Islet of Langerhans (tissue), 1 donor: ENCODE data around the gene SLC6A6.
"Not testable (repeated sequence)": the region's sequence is repeated elsewhere in the genome, so short reads cannot be mapped to it uniquely, and the experiment has no call there.

Experiments
- FAIRE-seq: peaks from one replicate; lab custom pipeline; 2011; peaks lifted over from hg19 to GRCh38; lab: Jason Lieb, UNC

Gene SLC6A6

GRCh38 chr3:14508505-14508819, 106.1 kb downstream of the SLC6A6 start:
- no peak for FAIRE-seq

GRCh38 chr3:14508966-14509795, 106.8 kb downstream of the SLC6A6 start:
- FAIRE-seq, result no peak

- no peak for FAIRE-seq
These were observed 107.3 kb downstream of the SLC6A6 start for GRCh38 chr3:14509796-14510100.

GRCh38 chr3:14510838-14511622, 108.6 kb downstream of the SLC6A6 start:
- FAIRE-seq, result no peak

GRCh38 chr3:14511623-14512280, 109.3 kb downstream of the SLC6A6 start:
- no peak for FAIRE-seq

- no peak for FAIRE-seq
These were observed 110.0 kb downstream of the SLC6A6 start for GRCh38 chr3:14512281-14512941.

- no peak for FAIRE-seq
These were observed 110.5 kb downstream of the SLC6A6 start for GRCh38 chr3:14512942-14513327.

- no peak for FAIRE-seq
These were observed 111.3 kb downstream of the SLC6A6 start for GRCh38 chr3:14513566-14514322.

GRCh38 chr3:14514323-14514720, 111.9 kb downstream of the SLC6A6 start:
- no peak for FAIRE-seq

- not testable (repeated sequence) for FAIRE-seq
These were observed 113.1 kb downstream of the SLC6A6 start for GRCh38 chr3:14515526-14515925.

- FAIRE-seq, result no peak
These were observed 114.4 kb downstream of the SLC6A6 start for GRCh38 chr3:14516738-14517345.

GRCh38 chr3:14517601-14518431, 115.4 kb downstream of the SLC6A6 start:
- FAIRE-seq, result no peak

- FAIRE-seq, result no peak
These were observed 116.0 kb downstream of the SLC6A6 start for GRCh38 chr3:14518432-14518802.

- FAIRE-seq, result no peak
These were observed 116.5 kb downstream of the SLC6A6 start for GRCh38 chr3:14518893-14519292.

- no peak for FAIRE-seq
These were observed 117.0 kb downstream of the SLC6A6 start for GRCh38 chr3:14519406-14519805.

GRCh38 chr3:14520149-14520548, 117.7 kb downstream of the SLC6A6 start:
- FAIRE-seq, result no peak

GRCh38 chr3:14520967-14521366, 118.6 kb downstream of the SLC6A6 start:
- no peak for FAIRE-seq

GRCh38 chr3:14521611-14522010, 119.2 kb downstream of the SLC6A6 start:
- FAIRE-seq, result no peak

GRCh38 chr3:14522129-14522691, 119.8 kb downstream of the SLC6A6 start:
- no peak for FAIRE-seq

- FAIRE-seq, result no peak
These were observed 120.4 kb downstream of the SLC6A6 start for GRCh38 chr3:14522768-14523167.
